Right lobe of liver (tissue), 4 donors: Measurements from ENCODE around the gene ZNF562.

ENCODE experiments used
- CTCF ChIP-seq, 4 donors: fragments of 200-600 bp in 3 of 4; fragments of 450-650 bp in 1 of 4; IDR thresholded peaks; one replicate each; pipeline versions ENCODE4 v1.5.1 to v1.8.0; 2016 to 2022; ENCODE audit warnings: antibody characterized with exemption in 4 of 4, mild to moderate bottlenecking in 2 of 4
- POLR2A ChIP-seq: fragments of 450-650 bp; IDR thresholded peaks from one replicate; pipeline ENCODE4 v1.6.1; 2017; ENCODE audit warnings: antibody characterized with exemption, mild to moderate bottlenecking
- donor health status: DM: no; HTN: no; CAD: no.
- donor health status: DM: no; HTN: no; CAD: no.
- donor health status: DM: no; HTN: yes; CAD: no.

DNA sequence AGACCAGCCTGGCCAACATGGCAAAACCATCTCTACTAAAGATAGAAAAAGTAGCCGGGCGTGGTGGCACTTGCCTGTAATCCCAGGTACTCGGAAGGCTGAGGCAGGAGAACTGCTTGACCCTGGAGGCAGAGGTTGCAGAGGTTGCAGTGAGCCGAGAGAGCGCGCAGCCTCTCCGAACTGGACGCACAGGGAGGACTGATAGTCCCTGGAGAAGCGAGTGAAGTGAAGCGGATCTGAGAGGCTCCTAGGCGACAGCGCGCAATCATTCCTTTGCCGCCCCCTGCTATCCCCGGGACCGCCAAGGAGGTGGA lies 54.1 kb downstream of the ZNF562 start:
- TF ChIP-seq CTCF (IDR thresholded peaks at IDR 0.05) (no peak), POLR2A (no peak)
